ENCODE data around the gene ALKBH2.

DNA sequence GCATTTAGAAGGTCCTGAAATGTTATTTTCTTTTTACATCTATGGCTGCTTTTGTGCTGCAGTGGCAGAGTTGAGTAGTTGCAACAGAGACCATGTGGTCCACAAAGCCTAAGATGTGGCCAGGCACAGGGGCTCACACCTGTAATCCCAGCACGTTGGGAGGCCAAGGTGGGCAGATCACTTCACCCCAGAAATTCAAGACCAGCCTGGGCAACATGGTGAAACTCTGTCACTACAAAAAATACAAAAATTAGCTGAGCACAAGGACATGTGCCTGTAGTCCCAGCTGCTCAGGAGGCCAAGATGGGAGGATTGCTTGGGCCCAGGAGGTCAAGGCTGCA is 27.4 kb downstream of the ALKBH2 start:
- TF ChIP-seq, protein P1, sequence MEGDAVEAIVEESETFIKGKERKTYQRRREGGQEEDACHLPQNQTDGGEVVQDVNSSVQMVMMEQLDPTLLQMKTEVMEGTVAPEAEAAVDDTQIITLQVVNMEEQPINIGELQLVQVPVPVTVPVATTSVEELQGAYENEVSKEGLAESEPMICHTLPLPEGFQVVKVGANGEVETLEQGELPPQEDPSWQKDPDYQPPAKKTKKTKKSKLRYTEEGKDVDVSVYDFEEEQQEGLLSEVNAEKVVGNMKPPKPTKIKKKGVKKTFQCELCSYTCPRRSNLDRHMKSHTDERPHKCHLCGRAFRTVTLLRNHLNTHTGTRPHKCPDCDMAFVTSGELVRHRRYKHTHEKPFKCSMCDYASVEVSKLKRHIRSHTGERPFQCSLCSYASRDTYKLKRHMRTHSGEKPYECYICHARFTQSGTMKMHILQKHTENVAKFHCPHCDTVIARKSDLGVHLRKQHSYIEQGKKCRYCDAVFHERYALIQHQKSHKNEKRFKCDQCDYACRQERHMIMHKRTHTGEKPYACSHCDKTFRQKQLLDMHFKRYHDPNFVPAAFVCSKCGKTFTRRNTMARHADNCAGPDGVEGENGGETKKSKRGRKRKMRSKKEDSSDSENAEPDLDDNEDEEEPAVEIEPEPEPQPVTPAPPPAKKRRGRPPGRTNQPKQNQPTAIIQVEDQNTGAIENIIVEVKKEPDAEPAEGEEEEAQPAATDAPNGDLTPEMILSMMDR (IDR thresholded peaks at IDR 0.05) = no peak
- no peak for TF ChIP-seq POLR2A (IDR thresholded peaks at IDR 0.05)
